ENCODE measurements around the gene MAL.
A peak's percentile ranks its signal among the peaks of the same experiment; 100 is the strongest.

The MAL gene

GRCh38 chr2:95050385-95051300 is 25.1 kb downstream of the MAL start:
- DNase-seq = no peak

GRCh38 chr2:95051626-95052025 is 26.1 kb downstream of the MAL start:
- DNase-seq = no peak

DNA sequence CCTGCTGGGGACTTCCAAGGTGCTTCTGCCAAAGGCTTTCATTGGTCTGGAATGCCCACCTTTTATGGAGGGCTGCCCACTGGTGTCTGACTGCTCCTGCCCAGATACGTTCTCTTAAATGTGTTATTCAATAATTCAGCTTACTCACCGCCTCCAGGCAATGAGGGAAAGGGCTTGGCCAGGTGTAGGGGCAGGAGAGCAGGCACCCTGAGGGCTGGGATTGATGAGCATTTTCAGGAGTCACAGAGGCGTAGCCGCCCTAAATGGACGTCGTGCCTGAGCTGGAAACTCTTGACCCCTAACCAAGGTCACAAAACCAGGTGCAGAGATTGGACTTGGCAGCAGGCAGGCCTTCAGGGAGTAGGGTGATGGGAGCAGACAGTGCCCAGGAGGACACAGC is 26.8 kb downstream of the MAL start:
- DNase-seq = no peak

- DNase-seq = no peak
Observed at GRCh38 chr2:95052804-95053479, 27.4 kb downstream of the MAL start.

GRCh38 chr2:95053543-95053942 is 28.0 kb downstream of the MAL start:
- no peak for DNase-seq

- no peak for DNase-seq
Observed at GRCh38 chr2:95054016-95054415, 28.5 kb downstream of the MAL start.

GRCh38 chr2:95055262-95055661 is 29.8 kb downstream of the MAL start:
- no peak for DNase-seq

GRCh38 chr2:95056044-95056443 is 30.5 kb downstream of the MAL start:
- DNase-seq = no peak

GRCh38 chr2:95056461-95057459 is 31.3 kb downstream of the MAL start:
- no peak for DNase-seq

DNA sequence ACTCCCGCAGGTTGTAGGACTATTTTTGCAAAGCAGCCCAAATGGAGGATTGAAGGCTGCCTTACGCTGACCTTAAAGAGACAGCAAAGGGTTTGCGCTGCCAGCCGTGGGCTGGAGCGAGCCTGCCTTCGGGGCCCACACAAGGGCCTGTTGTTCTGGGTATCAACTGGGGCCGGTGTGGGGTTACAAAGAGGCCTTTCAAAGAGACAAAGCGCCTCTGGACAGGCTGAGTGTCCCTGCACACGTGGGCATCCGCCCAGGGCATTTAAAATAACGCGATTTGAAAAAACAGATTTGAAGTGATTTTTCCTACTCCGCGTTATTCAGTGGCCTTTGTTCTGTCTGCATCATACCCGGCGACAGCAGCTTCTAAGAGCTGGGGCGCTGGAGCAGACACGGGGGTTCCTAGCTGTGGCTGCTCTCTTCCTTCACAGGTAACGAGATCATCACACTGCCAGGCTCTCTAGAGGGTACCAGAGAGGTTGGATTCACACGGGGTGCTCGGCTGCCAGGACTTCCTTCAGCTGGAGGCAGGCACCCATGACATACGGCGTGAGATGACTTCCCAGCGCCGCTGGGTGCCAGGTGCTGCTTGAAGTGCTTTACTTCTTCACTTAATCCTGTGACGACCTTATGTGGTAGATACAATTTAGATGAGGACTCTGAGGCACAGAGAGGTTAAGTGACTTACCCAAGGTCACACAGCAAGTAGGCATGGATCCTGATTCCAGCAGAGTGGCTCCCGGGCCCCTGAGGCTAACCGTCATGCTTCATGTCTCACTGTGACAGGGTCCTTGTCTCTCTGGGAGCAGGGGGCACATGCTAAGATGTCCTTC is 32.2 kb downstream of the MAL start:
- no peak for DNase-seq

DNA sequence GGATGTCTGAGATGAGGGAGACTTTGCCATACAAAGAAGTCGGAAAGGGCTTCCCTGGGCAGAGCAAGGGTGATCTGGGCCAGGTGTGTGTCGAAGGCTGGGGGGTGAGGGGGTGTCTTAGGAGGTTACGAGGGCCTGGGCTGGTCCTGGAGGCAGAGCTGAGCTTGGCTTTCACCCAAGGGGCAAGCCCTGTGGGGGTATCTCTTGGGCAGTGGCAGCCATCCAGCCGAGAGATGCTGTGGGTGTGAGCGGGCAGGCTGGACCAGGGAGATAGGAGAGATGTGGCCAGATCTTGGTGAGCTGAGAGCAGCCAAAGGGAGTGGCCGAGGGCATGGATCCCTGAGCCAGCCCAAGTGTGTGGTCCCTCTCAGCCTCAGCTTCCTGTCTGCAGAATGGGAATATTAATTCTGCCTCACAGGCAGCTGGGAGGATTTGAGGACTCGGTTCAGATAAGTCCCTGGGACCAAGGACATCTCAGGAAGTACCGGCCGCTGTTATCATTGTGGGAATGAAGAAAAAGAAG is 33.0 kb downstream of the MAL start:
- DNase-seq = no peak

GRCh38 chr2:95058989-95059641 is 33.6 kb downstream of the MAL start:
- DNase-seq = no peak

DNA sequence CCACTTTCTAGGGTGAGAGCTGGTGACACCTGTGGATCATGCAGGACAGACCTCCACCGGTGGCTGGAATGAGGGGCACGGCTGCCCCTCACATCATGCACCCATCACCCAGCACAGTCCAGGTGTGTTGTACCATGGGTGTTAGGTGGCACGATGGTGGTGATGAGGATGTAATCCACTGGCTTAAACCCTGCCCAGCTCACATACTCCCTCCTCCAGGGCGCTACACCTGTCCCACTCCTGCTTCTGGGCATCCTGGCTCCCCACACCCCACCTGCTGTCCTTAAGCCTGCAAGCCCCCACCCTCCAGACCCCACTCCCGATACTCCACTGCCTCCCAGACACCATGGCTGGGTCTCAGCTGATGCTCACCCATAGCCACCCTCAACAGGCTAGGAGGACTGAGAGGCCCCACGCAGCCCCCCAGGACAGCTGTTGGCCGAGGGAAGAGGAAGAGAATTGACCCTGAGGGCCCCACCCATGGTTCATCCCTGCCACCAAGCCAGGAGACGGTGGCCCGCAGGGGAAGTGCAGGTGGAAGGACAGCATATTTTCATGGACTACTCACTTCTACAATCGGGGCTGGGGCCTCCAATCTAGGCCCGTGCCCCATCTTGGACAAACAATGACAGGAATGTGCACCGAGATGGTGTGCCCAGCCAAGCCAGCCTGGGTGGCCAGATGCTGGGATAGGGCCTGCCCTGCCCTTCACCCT is 34.3 kb downstream of the MAL start:
- DNase-seq = no peak

GRCh38 chr2:95060446-95061118 is 35.1 kb downstream of the MAL start:
- DNase-seq = no peak

- no peak for DNase-seq
Observed at GRCh38 chr2:95061119-95061512, 35.6 kb downstream of the MAL start.

DNA sequence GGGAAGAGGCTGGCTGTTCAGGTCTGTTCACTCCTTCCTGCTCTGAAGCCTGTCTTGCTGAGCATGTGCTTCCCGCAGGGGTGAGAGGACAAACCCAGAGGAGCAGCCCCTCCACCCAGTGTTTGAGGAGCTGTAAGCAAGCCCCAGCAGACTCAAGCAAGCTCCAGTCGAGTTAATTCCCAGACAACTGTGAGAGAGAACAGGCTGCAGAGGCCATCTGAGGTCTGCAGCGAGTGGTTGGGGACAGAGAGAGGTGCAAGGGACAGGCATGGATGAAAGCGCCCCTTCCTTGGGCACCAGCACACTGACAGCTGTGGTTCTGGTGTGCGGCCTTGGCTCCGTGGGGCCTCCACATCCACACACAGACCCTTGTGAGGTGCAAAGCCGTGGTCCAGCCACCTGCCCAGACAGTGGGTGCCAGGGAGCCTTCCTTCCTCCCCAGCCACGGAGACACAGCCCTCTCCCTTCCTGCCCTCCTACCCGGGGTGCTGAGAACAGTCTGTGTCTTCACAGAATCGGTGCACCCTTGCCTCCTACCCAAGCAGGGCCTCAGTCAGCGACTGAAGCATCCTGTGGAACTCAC is 36.2 kb downstream of the MAL start:
- DNase-seq = no peak

DNA sequence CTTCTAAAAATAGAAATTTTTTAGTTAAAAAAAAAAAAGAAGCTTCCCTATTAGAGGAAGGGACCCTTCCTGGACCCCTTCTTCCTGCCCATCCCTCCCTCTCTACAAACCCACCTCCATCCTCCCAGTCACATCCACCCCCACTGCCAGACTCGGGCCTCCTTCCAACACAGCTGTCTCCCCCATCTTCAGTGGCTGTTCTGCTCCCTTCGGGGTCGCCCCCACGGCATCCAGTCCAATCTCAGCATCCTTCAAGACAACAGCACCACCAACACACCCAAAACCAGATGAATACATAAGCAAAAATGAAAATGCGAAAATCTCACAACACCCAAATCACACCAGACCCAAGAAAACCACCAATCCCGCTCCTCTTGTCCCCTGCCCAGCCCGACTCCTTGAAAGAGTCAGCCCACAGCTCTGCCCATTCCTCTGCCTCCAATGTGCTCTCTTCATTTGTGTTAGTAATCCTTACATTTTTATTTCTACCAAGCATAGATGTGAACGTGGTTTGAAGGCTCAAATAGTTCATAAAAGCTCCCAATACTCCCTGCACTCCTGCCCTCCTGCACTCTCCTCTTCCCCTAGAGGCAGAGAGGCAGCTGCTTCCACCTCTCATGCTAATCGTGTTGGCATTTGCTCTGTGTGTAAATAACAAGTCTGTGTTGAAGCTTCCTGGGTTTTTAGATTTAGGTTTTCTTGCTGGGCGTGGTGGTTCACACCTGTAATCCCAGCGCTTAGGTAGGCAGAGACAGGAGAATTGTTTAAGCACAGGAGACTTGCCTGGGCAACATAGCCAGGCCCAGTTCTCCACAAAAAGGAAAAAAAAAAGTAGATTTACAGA is 37.0 kb downstream of the MAL start:
- peak; percentile 37 for DNase-seq

DNA sequence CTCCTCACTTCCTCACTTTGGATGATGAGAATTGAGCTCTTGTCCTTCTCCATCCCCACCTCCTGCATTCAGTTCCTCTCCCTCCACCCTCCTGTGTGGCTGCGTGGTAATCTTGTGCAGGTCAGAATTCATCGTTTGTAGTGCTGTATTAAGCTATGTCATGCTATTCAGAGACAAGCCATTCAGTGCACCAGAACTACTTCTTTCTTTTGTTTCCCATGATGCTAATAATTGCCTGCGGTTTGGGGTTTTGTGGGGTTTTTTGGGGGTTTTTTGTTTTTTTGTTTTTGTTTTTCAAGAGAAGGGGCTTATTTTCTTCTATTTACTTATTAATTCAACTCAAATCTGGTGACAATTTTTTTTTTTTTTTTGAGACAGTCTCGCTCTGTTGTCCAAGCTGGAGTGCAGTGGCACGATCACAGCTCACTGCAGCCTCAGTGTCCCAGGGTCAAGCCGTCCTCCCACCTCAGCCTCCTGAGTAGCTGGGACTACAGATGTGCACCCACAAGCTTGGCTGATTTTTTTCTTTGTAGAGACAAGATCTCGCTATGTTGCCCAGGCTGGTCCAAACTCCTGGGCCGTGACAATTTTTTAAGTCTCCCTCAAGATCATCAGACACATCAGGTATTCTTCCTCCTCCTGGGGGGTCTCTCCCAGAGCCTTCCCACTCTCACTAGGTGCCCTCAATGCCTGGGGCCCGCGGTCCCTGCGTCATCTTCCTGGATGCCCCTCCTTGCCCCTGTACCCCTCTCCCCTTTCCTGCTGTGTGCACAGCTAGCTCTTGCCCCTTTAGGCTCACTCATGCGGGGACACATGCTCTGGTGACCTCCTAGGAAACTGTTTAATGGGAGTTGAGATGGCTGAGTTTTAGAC is 37.8 kb downstream of the MAL start:
- DNase-seq = no peak
